Measurements from ENCODE around the gene GPR146. TPM values are rescaled to one million over a fixed set of nuclear protein-coding genes. Genes with fewer than 3 reads are reported as not detected.

The GPR146 gene
- total and polyA plus RNA-seq, 2 experiments from 2014 or later = 2.6 to 5.2 TPM

GRCh38 chr7:1009747-1010146, 34.6 kb upstream of the GPR146 start:
- 98% methylated on average over 22 of the region's 22 CpGs for WGBS (ENCODE audit: low lambda C conversion rate, missing lambda C conversion rate)
- Histone ChIP-seq H3K4me3 (no peak overlapping the region), H3K79me2 (peaks cover 7% of the 10 kb centered on the region), H4K20me1 (ENCODE audit: insufficient read depth, poor library complexity, severe bottlenecking) (no peaks in the 10 kb centered on the region), H3K36me3 (replicated peaks; ENCODE audit: insufficient read depth, low read depth) (no peaks in the 10 kb centered on the region), H2AFZ (no peak overlapping the region), H3K27me3 (no peaks in the 10 kb centered on the region), H3K9me2 (replicated peaks; ENCODE audit: insufficient read depth) (no peaks in the 10 kb centered on the region), H3K27ac (no peak overlapping the region), H3K4me1 (ENCODE audit: insufficient read depth) (peaks cover 7% of the 10 kb centered on the region), H3K4me2 (no peak overlapping the region), H3K9me3 (ENCODE audit: low read depth) (no peaks in the 10 kb centered on the region)
- TF ChIP-seq EZH2phosphoT487 (IDR thresholded peaks at IDR 0.05; ENCODE audit: low read depth, severe bottlenecking, unreplicated experiment) (no peak), CTCF (IDR thresholded peaks at IDR 0.05; ENCODE audit: poor library complexity) (no peak), EZH2 (IDR thresholded peaks at IDR 0.05; ENCODE audit: borderline replicate concordance) (no peak)
- DNase-seq (ENCODE audit: low spot score) = no peak

- no peaks in the 10 kb centered on the region for H3K36me3 ChIP-seq (replicated peaks; ENCODE audit: insufficient read depth, low read depth)
- H3K4me2 ChIP-seq = no peak overlapping the region
- no peaks in the 10 kb centered on the region for H3K9me3 ChIP-seq (ENCODE audit: low read depth)
- no peaks in the 10 kb centered on the region for H3K9me2 ChIP-seq (replicated peaks; ENCODE audit: insufficient read depth)
- no peak for TF ChIP-seq CTCF (IDR thresholded peaks at IDR 0.05; ENCODE audit: poor library complexity)
- TF ChIP-seq EZH2phosphoT487 (IDR thresholded peaks at IDR 0.05; ENCODE audit: low read depth, severe bottlenecking, unreplicated experiment) = no peak
- TF ChIP-seq EZH2 (IDR thresholded peaks at IDR 0.05; ENCODE audit: borderline replicate concordance) = no peak
- no peaks in the 10 kb centered on the region for H4K20me1 ChIP-seq (ENCODE audit: insufficient read depth, poor library complexity, severe bottlenecking)
- DNase-seq (ENCODE audit: low spot score) = no peak
- no peak overlapping the region for H3K4me3 ChIP-seq
- H3K4me1 ChIP-seq (ENCODE audit: insufficient read depth) = peaks cover 8% of the 10 kb centered on the region
- no peaks in the 10 kb centered on the region for H3K27me3 ChIP-seq
- H2AFZ ChIP-seq = no peak overlapping the region
- H3K27ac ChIP-seq = no peak overlapping the region
- peaks cover 12% of the 10 kb centered on the region for H3K79me2 ChIP-seq
- WGBS (ENCODE audit: low lambda C conversion rate, missing lambda C conversion rate) = 91% methylated on average over 8 of the region's 13 CpGs
These were observed 34.1 kb upstream of the GPR146 start for GRCh38 chr7:1010226-1010625.

- Histone ChIP-seq H2AFZ (no peak overlapping the region), H4K20me1 (ENCODE audit: insufficient read depth, poor library complexity, severe bottlenecking) (no peaks in the 10 kb centered on the region), H3K4me2 (no peak overlapping the region), H3K4me1 (ENCODE audit: insufficient read depth) (peaks cover 13% of the 10 kb centered on the region), H3K27ac (no peak overlapping the region), H3K79me2 (peaks cover 13% of the 10 kb centered on the region), H3K4me3 (no peak overlapping the region), H3K9me2 (replicated peaks; ENCODE audit: insufficient read depth) (no peaks in the 10 kb centered on the region), H3K9me3 (ENCODE audit: low read depth) (no peaks in the 10 kb centered on the region), H3K27me3 (no peaks in the 10 kb centered on the region), H3K36me3 (replicated peaks; ENCODE audit: insufficient read depth, low read depth) (no peaks in the 10 kb centered on the region)
- DNase-seq (ENCODE audit: low spot score) = no peak
- no peak for TF ChIP-seq EZH2 (IDR thresholded peaks at IDR 0.05; ENCODE audit: borderline replicate concordance)
- no peak for TF ChIP-seq CTCF (IDR thresholded peaks at IDR 0.05; ENCODE audit: poor library complexity)
- TF ChIP-seq EZH2phosphoT487 (IDR thresholded peaks at IDR 0.05; ENCODE audit: low read depth, severe bottlenecking, unreplicated experiment) = no peak
- 95% methylated on average over 13 of the region's 13 CpGs for WGBS (ENCODE audit: low lambda C conversion rate, missing lambda C conversion rate)
These were observed 32.9 kb upstream of the GPR146 start for GRCh38 chr7:1011297-1012003.
